HepG2 (cell line): Measurements from ENCODE around the gene ANKRD53. TPM values are rescaled to one million over a fixed set of nuclear protein-coding genes. Genes with fewer than 3 reads are reported as not detected.

Source experiments
- CCDC6 ChIP-seq: sonication (generic); formaldehyde crosslinking; IDR thresholded peaks from 2 replicates; pipeline ENCODE4 v1.8.1; 2022; ENCODE audit warnings: mild to moderate bottlenecking, missing genetic modification reagents, moderate library complexity
- IKZF4 ChIP-seq: sonication (generic); formaldehyde crosslinking; IDR thresholded peaks from 2 replicates; pipeline ENCODE4 v1.5.1; 2020; ENCODE audit warnings: borderline replicate concordance, mild to moderate bottlenecking, low read depth, missing genetic modification reagents; ENCODE audit errors: not compliant biosample characterization
- MNT ChIP-seq: fragments of 450-650 bp; IDR thresholded peaks from 2 replicates; pipeline ENCODE4 v1.6.1; 2016
- PPARG ChIP-seq: conservative IDR thresholded peaks from 2 replicates; pipeline ENCODE4 v1.6.1; 2016; ENCODE audit warnings: missing biosample characterization, missing genetic modification reagents
- REL ChIP-seq: sonication (generic); formaldehyde crosslinking; conservative IDR thresholded peaks from 2 replicates; pipeline ENCODE4 v1.8.0; 2022; ENCODE audit warnings: mild to moderate bottlenecking, missing genetic modification reagents, moderate library complexity
- RXRA ChIP-seq: sonication (generic); formaldehyde crosslinking; IDR thresholded peaks from 2 replicates; pipeline ENCODE4 v1.5.1; 2020; ENCODE audit warnings: missing genetic modification reagents
- SETDB1 ChIP-seq: sonication (generic); formaldehyde crosslinking; IDR thresholded peaks from 2 replicates; pipeline ENCODE4 v1.5.1; 2020; ENCODE audit warnings: missing genetic modification reagents, mild to moderate bottlenecking, borderline replicate concordance
- SP140L ChIP-seq: sonication (generic); formaldehyde crosslinking; IDR thresholded peaks from 2 replicates; pipeline ENCODE4 v1.4.0; 2020; ENCODE audit warnings: missing genetic modification reagents, borderline replicate concordance
- XBP1 ChIP-seq: sonication (generic); formaldehyde crosslinking; IDR thresholded peaks from 2 replicates; pipeline ENCODE4 v1.5.0; 2020; ENCODE audit warnings: missing genetic modification reagents
- ZNF20 ChIP-seq: sonication (generic); formaldehyde crosslinking; IDR thresholded peaks from 2 replicates; pipeline ENCODE4 v1.4.0; 2020; ENCODE audit warnings: mild to moderate bottlenecking, moderate library complexity, missing genetic modification reagents
- ZNF292 ChIP-seq: sonication (generic); formaldehyde crosslinking; IDR thresholded peaks from 2 replicates; pipeline ENCODE4 v1.8.1; 2022; ENCODE audit warnings: mild to moderate bottlenecking, low read depth, missing genetic modification reagents, borderline replicate concordance
- ZNF317 ChIP-seq: sonication (generic); formaldehyde crosslinking; IDR thresholded peaks from 2 replicates; pipeline ENCODE4 v1.5.0; 2020; ENCODE audit warnings: mild to moderate bottlenecking, missing genetic modification reagents
- ZNF414 ChIP-seq: sonication (generic); formaldehyde crosslinking; IDR thresholded peaks from 2 replicates; pipeline ENCODE4 v1.5.0; 2020; ENCODE audit warnings: missing genetic modification reagents
- ZNF431 ChIP-seq: sonication (generic); formaldehyde crosslinking; IDR thresholded peaks from 2 replicates; pipeline ENCODE4 v1.9.0; 2022; ENCODE audit warnings: missing genetic modification reagents, low read depth, mild to moderate bottlenecking, borderline replicate concordance
- ZNF580 ChIP-seq: IDR thresholded peaks from 2 replicates; pipeline ENCODE4 v1.6.1; 2016; ENCODE audit warnings: low read depth, borderline replicate concordance
- ZNF709 ChIP-seq: sonication (generic); formaldehyde crosslinking; IDR thresholded peaks from 2 replicates; pipeline ENCODE4 v1.5.0; 2020; ENCODE audit warnings: mild to moderate bottlenecking, missing genetic modification reagents
- ZNF839 ChIP-seq: sonication (generic); formaldehyde crosslinking; IDR thresholded peaks from 2 replicates; pipeline ENCODE4 v1.4.0; 2020; ENCODE audit warnings: missing genetic modification reagents, mild to moderate bottlenecking, borderline replicate concordance
- ZNF878 ChIP-seq: sonication (generic); formaldehyde crosslinking; IDR thresholded peaks from 2 replicates; pipeline ENCODE4 v1.8.1; 2023; ENCODE audit warnings: mild to moderate bottlenecking, missing genetic modification reagents, moderate library complexity
- polyA plus RNA-seq, 8 experiments: library from polyadenylated mRNA; depleted of rRNA in 3 of 8; stranded (reverse) in 7 of 8; unstranded in 1 of 8; fragments of >200 nt; fragmentation: Illumina TruSeq in 4 of 8; extraction: Trizol in 4 of 8; gene quantifications; 2 replicates each; pipeline versions ENCODE4 v1.2.1 to v1.2.3, GENCODE V29; 2011 to 2016; ENCODE audit warnings: low read depth in 4 of 8, missing spikeins in 1 of 8, mixed read lengths in 1 of 8; ENCODE audit not compliant: insufficient read depth in 1 of 8
- total RNA-seq, 5 experiments: library from RNA; depleted of rRNA; stranded (reverse); fragments of >200 nt; fragmentation: Illumina TruSeq; extraction: Trizol; gene quantifications; 2 replicates each; pipeline ENCODE4 v1.2.3, GENCODE V29; 2016; ENCODE audit warnings: low read depth in 1 of 5
- TF ChIP-seq, protein P1 (sequence below): sonication (generic); formaldehyde crosslinking; IDR thresholded peaks from 2 replicates; pipeline ENCODE4 v1.4.0; 2020; ENCODE audit warnings: mild to moderate bottlenecking, missing genetic modification reagents
- TF ChIP-seq, protein P2 (sequence below): sonication (generic); formaldehyde crosslinking; IDR thresholded peaks from 2 replicates; pipeline ENCODE4 v1.4.0; 2020; ENCODE audit warnings: missing genetic modification reagents

ANKRD53 gene
- total and polyA plus RNA-seq, 2 of the 13 experiments (the other 11 are each of a cell fraction or from before 2014, with no cell fraction given) = 0.15 TPM; not detected in 1

GRCh38 chr2:70994699-70995425 is 16.4 kb downstream of the ANKRD53 start, which contains the start of gene TEX261 (continued):
- TF ChIP-seq MNT (no peak), SP140L (CRISPR knock-in tag) (no peak), ZNF20 (CRISPR knock-in tag) (no peak), ZNF292 (0 out of 2 replicates have a peak, but pooled peaks have one; percentile 49), REL (CRISPR knock-in tag) (no peak), ZNF709 (CRISPR knock-in tag) (peak; percentile 87), ZNF317 (CRISPR knock-in tag) (no peak), IKZF4 (peak; percentile 73), SETDB1 (no peak), CCDC6 (peak; percentile 70; the same call in 1 of the 2 replicates), RXRA (CRISPR knock-in tag) (0 out of 2 replicates have a peak, but pooled peaks have one; percentile 37), PPARG (CRISPR knock-in tag) (peak; percentile 36; the same call in 1 of the 2 replicates), XBP1 (no peak), ZNF839 (CRISPR knock-in tag) (no peak), ZNF414 (CRISPR knock-in tag) (no peak; the same call in 1 of the 2 replicates), ZNF878 (CRISPR knock-in tag) (no peak), ZNF580 (peak; percentile 32; the same call in 1 of the 2 replicates), ZNF431 (CRISPR knock-in tag) (peak; percentile 89; the same call in 1 of the 2 replicates)
- TF ChIP-seq, protein P1, sequence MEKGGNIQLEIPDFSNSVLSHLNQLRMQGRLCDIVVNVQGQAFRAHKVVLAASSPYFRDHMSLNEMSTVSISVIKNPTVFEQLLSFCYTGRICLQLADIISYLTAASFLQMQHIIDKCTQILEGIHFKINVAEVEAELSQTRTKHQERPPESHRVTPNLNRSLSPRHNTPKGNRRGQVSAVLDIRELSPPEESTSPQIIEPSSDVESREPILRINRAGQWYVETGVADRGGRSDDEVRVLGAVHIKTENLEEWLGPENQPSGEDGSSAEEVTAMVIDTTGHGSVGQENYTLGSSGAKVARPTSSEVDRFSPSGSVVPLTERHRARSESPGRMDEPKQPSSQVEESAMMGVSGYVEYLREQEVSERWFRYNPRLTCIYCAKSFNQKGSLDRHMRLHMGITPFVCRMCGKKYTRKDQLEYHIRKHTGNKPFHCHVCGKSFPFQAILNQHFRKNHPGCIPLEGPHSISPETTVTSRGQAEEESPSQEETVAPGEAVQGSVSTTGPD (CRISPR knock-in tag) = peak; percentile 62; the same call in 1 of the 2 replicates
- TF ChIP-seq, protein P2, sequence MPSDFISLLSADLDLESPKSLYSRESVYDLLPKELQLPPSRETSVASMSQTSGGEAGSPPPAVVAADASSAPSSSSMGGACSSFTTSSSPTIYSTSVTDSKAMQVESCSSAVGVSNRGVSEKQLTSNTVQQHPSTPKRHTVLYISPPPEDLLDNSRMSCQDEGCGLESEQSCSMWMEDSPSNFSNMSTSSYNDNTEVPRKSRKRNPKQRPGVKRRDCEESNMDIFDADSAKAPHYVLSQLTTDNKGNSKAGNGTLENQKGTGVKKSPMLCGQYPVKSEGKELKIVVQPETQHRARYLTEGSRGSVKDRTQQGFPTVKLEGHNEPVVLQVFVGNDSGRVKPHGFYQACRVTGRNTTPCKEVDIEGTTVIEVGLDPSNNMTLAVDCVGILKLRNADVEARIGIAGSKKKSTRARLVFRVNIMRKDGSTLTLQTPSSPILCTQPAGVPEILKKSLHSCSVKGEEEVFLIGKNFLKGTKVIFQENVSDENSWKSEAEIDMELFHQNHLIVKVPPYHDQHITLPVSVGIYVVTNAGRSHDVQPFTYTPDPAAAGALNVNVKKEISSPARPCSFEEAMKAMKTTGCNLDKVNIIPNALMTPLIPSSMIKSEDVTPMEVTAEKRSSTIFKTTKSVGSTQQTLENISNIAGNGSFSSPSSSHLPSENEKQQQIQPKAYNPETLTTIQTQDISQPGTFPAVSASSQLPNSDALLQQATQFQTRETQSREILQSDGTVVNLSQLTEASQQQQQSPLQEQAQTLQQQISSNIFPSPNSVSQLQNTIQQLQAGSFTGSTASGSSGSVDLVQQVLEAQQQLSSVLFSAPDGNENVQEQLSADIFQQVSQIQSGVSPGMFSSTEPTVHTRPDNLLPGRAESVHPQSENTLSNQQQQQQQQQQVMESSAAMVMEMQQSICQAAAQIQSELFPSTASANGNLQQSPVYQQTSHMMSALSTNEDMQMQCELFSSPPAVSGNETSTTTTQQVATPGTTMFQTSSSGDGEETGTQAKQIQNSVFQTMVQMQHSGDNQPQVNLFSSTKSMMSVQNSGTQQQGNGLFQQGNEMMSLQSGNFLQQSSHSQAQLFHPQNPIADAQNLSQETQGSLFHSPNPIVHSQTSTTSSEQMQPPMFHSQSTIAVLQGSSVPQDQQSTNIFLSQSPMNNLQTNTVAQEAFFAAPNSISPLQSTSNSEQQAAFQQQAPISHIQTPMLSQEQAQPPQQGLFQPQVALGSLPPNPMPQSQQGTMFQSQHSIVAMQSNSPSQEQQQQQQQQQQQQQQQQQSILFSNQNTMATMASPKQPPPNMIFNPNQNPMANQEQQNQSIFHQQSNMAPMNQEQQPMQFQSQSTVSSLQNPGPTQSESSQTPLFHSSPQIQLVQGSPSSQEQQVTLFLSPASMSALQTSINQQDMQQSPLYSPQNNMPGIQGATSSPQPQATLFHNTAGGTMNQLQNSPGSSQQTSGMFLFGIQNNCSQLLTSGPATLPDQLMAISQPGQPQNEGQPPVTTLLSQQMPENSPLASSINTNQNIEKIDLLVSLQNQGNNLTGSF (CRISPR knock-in tag) = no peak
